IPS DF 4.7 (cell line): Measurements from ENCODE around the gene HHAT.

ENCODE experiments used
- DNase-seq: peaks from one replicate; pipeline ENCODE4 v3.0.0-alpha.2; 2013; ENCODE audit warnings: low spot score; ENCODE audit errors: extremely low read depth

The HHAT gene

DNA sequence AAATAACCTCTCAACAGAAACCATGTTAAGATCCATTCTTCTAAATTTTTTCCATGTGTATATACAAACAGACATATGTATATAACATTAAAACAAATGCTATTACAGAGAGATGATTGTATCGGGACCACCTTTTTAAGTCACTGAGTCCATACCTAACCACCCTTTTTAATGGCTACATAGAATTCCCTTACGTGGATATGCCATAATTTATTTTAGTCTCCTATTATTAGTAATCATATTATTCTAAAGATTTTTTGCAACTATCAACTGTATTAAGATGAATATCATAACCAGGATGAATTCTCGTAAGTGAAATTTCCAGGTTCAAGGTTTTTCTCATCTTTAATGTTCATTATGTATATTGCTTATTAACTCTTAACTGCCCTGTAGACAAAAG is 259.7 kb downstream of the HHAT start:
- DNase-seq = no peak

DNA sequence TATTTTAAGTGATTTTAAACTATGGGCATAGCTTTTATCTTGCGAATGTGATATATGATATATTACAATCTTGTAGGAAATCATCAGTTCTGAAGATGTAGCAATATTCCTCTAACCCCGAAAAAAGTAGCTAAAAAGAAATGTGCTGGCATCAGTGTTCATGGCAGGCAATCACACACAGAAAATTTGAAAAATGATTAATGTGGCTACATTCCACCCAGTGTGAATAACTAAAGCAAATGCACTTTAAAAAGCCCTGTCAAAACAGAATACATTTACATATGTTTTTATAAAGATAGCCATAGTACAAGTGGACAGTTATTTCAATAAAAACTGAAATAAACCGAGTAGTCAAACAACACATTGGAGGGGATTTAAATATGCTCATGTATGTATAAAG is 260.2 kb downstream of the HHAT start:
- DNase-seq = no peak

DNA sequence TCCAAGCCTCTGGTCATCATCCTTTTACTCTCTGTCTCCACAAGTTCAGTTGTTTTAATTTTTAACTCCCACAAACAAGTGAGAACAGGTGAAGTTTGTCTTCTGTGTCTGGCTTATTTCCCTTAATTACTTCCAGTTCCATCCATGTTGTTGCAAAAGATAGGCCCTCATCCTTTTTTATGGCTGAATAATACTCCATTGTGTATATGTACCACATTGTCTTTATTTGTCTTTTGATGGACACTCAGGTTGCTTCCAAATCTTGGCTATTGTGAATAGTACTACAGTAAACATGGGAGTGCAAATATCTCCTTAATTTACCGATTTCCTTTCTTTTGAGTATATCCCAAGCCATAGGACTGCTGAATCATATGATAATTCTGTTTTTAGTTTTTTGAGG is 262.5 kb downstream of the HHAT start:
- no peak for DNase-seq

GRCh38 chr1:210594605-210595004 is 265.9 kb downstream of the HHAT start:
- no peak for DNase-seq

DNA sequence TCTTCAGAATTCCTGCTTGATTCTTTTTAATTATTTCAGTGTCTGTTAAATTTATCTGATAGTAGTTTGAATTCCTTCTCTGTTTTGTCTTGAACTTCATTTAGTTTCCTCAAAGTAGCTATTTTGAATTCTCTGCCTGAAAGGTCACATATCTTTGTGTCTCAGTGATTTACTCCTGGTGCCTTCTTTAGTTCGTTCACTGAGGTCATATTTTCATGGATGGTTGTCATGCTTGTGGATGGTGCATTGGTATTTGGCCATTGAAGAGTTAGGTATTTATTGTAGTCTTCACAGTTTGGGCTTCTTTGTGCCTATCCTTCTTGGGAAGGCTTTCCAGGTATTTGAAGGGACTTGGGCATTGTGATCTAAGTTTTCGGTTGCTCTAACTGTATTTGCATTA is 267.9 kb downstream of the HHAT start:
- DNase-seq = no peak

GRCh38 chr1:210597555-210598134 is 268.9 kb downstream of the HHAT start:
- peak; percentile 11 for DNase-seq

DNA sequence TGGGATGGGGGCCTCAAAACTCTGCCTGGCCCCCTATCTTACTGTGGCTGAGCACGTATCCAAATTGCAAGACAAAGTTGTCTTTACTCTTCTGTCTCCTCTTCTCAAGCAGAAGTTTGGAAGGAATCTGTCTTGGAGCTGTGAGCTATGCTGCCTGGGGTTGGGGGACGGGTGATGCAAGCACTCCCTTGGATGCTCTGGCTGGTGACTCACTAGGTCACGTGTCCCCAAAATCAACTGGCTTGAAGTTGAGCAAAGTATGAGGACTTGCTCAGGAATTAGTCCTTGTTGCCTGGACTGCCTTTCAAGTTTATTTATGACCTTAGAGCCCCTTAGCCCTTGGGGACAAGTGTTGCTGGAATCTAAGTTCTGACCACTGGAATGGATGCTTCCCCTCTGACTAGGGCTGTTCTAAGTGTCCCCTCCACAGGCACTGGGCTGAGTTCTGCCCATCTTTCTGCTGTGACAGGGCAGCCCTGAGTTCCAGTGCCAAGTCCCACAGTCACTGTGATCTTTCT is 269.5 kb downstream of the HHAT start:
- no peak for DNase-seq

- DNase-seq = no peak
Observed at GRCh38 chr1:210600421-210601159, 271.9 kb downstream of the HHAT start.

DNA sequence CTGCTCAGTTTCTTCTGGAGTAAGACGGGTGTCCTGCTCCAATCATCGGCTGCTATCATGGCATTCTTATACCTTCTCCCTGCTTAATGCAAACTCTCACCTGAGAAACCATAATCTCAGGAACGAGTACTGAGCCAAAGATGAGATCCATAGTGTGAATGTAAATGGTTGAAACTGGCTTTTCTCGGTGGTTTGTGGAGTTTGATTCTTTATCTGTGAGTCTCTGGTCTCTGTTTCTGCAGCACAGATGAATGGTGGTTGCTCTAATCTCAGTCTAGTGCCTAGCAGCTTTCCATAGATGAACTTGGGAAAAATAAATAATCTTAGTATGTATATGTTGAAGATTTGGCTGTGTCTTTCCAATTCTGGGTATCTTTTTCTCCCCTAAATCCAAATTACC is 274.4 kb downstream of the HHAT start:
- no peak for DNase-seq

DNA sequence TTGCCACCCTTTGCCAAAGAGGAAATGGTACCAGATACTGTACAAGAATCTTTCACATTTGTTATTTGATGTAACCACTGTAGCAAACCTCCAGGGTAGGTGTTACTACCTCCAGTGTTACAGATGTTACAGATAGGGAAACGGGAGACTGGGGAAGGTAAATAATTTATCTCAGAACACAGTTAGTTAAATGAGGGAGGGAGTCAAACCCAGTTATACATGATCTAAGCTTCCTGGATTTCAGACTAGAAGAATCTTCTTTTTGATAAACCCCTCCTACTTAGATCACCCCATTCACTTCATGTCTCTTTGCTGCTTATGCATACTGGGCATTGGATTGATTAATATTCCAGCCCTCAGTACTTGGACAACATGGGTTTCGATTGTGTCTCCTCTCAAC is 276.4 kb downstream of the HHAT start:
- no peak for DNase-seq

DNA sequence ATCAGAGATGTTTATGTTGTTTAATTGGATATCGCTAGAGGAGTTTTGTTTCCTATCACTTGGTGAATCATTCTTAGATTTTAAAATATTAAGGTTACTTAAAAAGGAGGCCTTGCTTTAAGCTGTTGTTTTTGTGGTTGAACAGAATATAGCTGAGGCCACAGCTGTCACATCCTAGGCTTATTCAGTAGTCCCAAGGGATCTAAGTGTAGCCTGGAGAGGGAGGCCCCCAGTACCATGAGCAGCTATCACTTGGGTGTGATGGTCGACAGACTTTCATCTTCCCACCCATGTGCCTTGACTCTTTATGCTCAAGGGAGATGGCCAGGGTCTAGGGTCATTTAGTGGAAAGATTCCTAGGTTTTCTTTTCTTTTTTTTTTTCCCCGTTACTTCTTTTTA is 278.7 kb downstream of the HHAT start:
- DNase-seq = no peak

GRCh38 chr1:210608767-210609166 is 280.1 kb downstream of the HHAT start:
- no peak for DNase-seq

GRCh38 chr1:210616356-210616755 is 287.7 kb downstream of the HHAT start:
- no peak for DNase-seq

DNA sequence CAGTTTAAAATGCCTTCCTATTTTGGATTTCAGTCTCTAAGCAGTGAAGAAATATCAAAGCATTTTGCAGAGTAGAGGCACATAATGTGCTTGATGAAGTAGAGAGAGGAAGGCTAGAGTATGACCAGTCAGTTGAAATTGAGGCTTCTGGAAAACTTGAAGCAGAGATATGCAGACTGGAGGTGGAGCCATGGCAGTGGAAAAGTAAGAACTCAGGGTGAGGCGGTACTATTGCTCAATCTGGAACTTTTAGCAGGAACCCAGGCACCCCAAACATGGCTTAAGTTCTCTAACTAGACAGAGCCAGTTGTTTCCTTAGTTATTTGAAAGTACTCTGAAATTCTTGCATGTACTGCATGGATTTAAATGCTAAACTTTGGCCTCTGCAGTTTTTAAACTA is 288.6 kb downstream of the HHAT start:
- no peak for DNase-seq

GRCh38 chr1:210618369-210618768 is 289.7 kb downstream of the HHAT start:
- DNase-seq = no peak

- no peak for DNase-seq
Observed at GRCh38 chr1:210620867-210621488, 292.3 kb downstream of the HHAT start.

GRCh38 chr1:210621712-210622111 is 293.0 kb downstream of the HHAT start:
- no peak for DNase-seq

- DNase-seq = no peak
Observed at GRCh38 chr1:210624722-210625121, 296.0 kb downstream of the HHAT start.

DNA sequence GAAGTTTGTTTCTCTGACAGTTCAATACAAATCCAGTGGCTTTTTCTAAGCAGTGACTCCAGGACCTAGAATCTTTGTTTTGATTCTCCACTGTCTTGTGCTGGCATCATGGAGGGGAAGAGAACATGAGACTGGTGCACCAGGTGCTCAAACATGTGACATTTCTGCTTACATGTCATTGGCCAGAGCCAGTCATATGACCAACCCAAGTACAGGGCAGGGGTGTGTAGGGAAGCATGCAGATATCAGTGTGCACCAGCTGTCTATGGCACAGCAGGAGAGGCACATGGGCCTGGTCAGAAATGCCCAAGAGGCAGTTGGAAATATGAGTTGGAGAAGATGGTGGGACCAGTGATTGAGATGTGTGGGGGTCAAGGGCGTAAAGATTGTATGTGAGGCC is 297.0 kb downstream of the HHAT start:
- DNase-seq = no peak

DNA sequence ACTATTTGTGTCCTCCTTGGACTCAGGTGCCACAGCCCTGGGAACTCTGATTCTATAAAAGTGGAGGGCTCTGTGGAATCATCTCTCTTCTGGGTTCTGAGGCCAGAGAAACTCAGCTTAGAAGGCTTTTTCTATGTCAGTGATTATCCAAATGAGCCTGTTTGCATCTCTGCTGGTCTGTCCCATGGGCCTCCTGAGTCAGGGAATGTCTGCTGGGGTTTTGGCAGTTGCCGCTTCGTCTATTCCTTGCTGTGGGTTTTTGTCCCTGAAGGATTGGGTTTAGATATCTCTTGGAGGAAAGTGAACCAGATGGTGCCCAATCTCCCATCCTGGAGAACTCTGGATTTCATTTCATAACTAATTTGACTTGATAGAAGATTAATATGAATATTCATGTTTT is 297.6 kb downstream of the HHAT start:
- DNase-seq = no peak

DNA sequence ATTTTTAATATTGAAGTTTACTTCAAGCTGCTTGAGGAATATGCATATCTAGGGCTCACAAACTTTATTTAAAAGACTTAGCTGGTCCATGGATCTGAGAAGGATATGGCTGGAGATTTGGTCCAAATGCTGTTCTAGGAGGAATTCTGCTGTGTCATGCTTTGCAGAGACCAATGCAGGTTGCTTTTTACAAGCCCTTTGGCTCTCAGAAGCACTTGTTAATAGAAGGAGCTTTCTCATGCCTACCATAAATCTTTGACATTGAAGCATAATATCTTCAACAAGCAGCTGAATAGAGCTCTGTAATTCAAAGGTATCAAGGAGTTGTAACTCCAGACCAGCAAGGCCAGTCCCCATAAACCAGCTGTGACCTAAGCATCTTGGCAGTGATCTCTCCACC is 299.1 kb downstream of the HHAT start:
- no peak for DNase-seq

- no peak for DNase-seq
Observed at GRCh38 chr1:210629276-210629675, 300.6 kb downstream of the HHAT start.

- DNase-seq = no peak
Observed at GRCh38 chr1:210631399-210631798, 302.7 kb downstream of the HHAT start.
